Measurements from ENCODE around the gene ESD.
"Not testable (repeated sequence)": the region's sequence is repeated elsewhere in the genome, so short reads cannot be mapped to it uniquely, and the experiment has no call there.

The ESD gene

GRCh38 chr13:46761866-46762265 lies 35.1 kb downstream of the ESD start:
- Mint-ChIP-seq H3K4me1 (no peaks in the 10 kb centered on the region), H3K27me3 (no peaks in the 10 kb centered on the region), H3K9me3 (no peaks in the 10 kb centered on the region), H3K4me3 (no peak overlapping the region), H3K36me3 (no peaks in the 10 kb centered on the region), H3K27ac (no peak overlapping the region)

DNA sequence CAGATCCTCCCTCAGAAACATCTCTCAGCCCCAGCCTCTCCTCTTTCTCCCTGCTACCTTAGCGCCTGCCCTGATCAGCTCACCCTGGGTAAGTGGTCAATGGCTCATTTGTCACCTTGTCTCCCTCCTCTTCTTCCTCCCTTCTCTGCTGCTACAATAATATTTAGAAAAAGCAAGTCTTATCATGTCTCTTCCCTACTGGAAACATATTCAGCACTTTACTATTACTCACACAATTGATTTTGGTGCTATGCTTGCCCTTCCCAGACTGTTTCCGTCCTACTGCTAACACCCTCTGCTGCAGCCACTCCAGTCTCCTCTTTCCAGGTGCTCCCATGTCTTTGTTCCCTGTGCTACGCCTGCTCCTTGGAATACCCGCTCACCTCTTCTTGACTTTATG lies 35.8 kb downstream of the ESD start:
- H3K27ac Mint-ChIP-seq, result no peak overlapping the region
- no peaks in the 10 kb centered on the region for H3K9me3 Mint-ChIP-seq
- no peak overlapping the region for H3K4me3 Mint-ChIP-seq
- no peaks in the 10 kb centered on the region for H3K4me1 Mint-ChIP-seq
- H3K27me3 Mint-ChIP-seq, result no peaks in the 10 kb centered on the region
- no peaks in the 10 kb centered on the region for H3K36me3 Mint-ChIP-seq

DNA sequence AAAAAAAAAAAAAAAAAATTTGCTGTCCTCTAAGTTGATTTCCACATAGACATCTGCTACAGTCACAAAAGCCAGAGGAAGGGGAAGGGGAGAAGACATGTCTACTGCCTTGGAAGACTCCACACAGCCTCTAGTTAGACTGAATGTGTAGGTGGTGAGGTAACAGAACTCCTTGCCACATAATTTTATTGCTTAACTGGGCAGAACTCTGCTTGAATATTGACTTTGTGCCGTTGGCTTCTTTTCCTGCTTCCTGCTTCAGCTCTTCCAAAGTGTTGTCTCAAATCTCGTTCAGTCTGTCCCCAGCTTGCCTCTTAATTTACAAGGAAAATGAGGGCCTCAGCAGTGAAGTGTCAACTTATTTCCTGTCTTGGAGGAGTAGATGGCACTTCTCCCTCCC lies 37.1 kb downstream of the ESD start:
- Mint-ChIP-seq H3K4me1 (no peaks in the 10 kb centered on the region), H3K27ac (no peak overlapping the region), H3K9me3 (no peaks in the 10 kb centered on the region), H3K4me3 (no peak overlapping the region), H3K36me3 (no peaks in the 10 kb centered on the region), H3K27me3 (no peaks in the 10 kb centered on the region)

DNA sequence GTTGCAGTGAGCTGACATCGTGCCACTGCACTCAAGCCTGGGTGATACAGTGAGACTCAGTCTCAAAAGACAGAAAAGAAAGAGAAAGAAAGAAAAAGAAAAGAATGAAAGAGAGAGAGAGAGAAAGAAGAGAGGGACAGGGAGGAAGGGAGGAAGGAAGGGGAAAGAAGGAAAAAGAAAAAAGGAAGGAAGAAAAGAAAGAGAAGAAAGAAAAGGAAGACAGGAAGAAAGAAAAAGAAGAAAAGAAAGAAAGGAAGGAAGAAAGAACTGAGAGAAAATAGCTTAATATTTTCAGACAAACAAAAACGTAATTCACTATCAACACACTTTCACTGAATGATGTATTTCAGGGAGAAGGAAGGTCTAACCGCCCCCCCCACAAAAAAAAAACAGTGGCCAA lies 39.3 kb downstream of the ESD start:
- Mint-ChIP-seq H3K4me1 (peaks cover 8% of the 10 kb centered on the region), H3K27ac (no peak overlapping the region), H3K9me3 (no peaks in the 10 kb centered on the region), H3K27me3 (no peaks in the 10 kb centered on the region), H3K36me3 (no peaks in the 10 kb centered on the region), H3K4me3 (no peak overlapping the region)

GRCh38 chr13:46756977-46757376 lies 40.0 kb downstream of the ESD start:
- H3K4me1 Mint-ChIP-seq, result peaks cover 12% of the 10 kb centered on the region
- no peak overlapping the region for H3K27ac Mint-ChIP-seq
- no peaks in the 10 kb centered on the region for H3K27me3 Mint-ChIP-seq
- no peak overlapping the region for H3K4me3 Mint-ChIP-seq
- H3K36me3 Mint-ChIP-seq, result no peaks in the 10 kb centered on the region
- no peaks in the 10 kb centered on the region for H3K9me3 Mint-ChIP-seq

GRCh38 chr13:46755508-46755907 lies 41.5 kb downstream of the ESD start:
- H3K27ac Mint-ChIP-seq, H3K9me3 Mint-ChIP-seq, H3K36me3 Mint-ChIP-seq, H3K27me3 Mint-ChIP-seq, H3K4me3 Mint-ChIP-seq: not testable (repeated sequence)
- peaks cover 24% of the 10 kb centered on the region for H3K4me1 Mint-ChIP-seq

DNA sequence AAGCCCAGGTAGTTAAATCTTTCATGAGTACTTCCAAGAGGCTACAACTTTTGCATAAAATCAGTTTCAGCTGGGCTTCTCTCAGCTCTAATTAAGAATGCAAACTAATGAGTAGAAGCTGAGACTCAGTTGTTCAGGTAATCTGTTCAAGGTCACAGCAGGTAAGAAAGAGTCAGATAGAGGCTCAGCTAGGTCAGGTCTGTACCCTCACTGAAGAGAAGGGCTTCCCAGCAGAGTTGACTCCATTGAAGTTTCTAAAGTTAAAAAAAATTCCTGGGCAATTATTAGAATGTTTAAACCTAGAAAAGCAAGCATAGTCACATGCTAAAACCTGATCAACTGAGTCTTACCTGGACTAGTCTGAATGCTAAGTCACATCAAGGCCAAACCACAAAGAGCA lies 42.1 kb downstream of the ESD start:
- Mint-ChIP-seq H3K36me3 (no peaks in the 10 kb centered on the region), H3K9me3 (no peaks in the 10 kb centered on the region), H3K4me1 (peaks cover 31% of the 10 kb centered on the region), H3K27ac (no peak overlapping the region), H3K27me3 (no peaks in the 10 kb centered on the region), H3K4me3 (no peak overlapping the region)

DNA sequence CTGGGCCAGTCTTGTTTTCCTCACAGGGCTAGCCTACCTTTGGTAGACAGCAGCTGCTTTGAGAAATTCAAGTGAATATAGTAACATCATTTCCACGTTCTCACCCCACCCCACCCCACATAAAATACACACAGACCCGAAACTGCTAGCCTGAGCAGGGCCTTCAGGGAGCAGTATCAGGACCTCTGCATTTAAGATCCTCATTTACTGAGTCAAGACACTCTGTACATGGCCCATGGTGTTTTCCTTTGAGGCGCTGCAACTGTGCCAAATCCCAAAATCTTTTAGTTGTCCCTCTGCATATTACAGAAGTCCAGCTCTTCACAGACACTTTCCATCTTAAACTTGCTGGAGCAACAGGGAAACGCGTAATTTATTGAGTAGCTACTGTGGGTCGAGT lies 43.0 kb downstream of the ESD start:
- H3K9me3 Mint-ChIP-seq, result no peaks in the 10 kb centered on the region
- no peaks in the 10 kb centered on the region for H3K27me3 Mint-ChIP-seq
- H3K27ac Mint-ChIP-seq, result no peak overlapping the region
- peaks cover 34% of the 10 kb centered on the region for H3K4me1 Mint-ChIP-seq
- H3K36me3 Mint-ChIP-seq, result peaks cover 2% of the 10 kb centered on the region
- H3K4me3 Mint-ChIP-seq, result no peak overlapping the region

GRCh38 chr13:46753137-46753536 lies 43.8 kb downstream of the ESD start:
- peaks cover 7% of the 10 kb centered on the region for H3K36me3 Mint-ChIP-seq
- no peak overlapping the region for H3K27ac Mint-ChIP-seq
- H3K9me3 Mint-ChIP-seq, result no peaks in the 10 kb centered on the region
- H3K27me3 Mint-ChIP-seq, result no peaks in the 10 kb centered on the region
- H3K4me3 Mint-ChIP-seq, result no peak overlapping the region
- peaks cover 34% of the 10 kb centered on the region for H3K4me1 Mint-ChIP-seq

- peaks cover 7% of the 10 kb centered on the region for H3K36me3 Mint-ChIP-seq
- H3K4me1 Mint-ChIP-seq, result peaks cover 34% of the 10 kb centered on the region
- H3K27me3 Mint-ChIP-seq, result no peaks in the 10 kb centered on the region
- peak overlapping the region; percentile 44 for H3K4me3 Mint-ChIP-seq
- H3K9me3 Mint-ChIP-seq, result no peaks in the 10 kb centered on the region
- H3K27ac Mint-ChIP-seq, result peak overlapping the region; percentile 81
Measured at GRCh38 chr13:46751811-46752635, 44.9 kb downstream of the ESD start.

DNA sequence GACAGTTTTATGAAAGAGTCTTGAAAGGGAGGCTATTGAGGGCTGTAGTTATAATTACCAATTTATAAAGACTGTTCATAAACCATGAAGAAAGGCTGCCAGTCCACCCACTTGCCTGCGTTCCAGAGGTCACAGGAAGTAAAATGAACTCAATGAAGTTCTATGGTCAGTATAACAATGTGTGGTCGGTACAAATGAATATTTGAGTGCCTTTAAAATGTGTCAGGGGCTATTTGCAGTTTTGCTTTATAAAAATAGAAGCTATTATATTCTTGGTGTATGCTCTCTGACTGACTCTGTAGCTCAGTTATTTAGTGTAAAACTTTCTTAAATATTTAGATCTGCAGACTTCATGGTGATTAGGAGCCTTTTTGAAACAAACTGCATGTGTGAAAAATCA lies 47.0 kb downstream of the ESD start:
- peaks cover 34% of the 10 kb centered on the region for H3K4me1 Mint-ChIP-seq
- peak overlapping the region; percentile 46 for H3K27ac Mint-ChIP-seq
- H3K36me3 Mint-ChIP-seq, result peaks cover 12% of the 10 kb centered on the region
- H3K9me3 Mint-ChIP-seq, result no peaks in the 10 kb centered on the region
- no peak overlapping the region for H3K4me3 Mint-ChIP-seq
- no peaks in the 10 kb centered on the region for H3K27me3 Mint-ChIP-seq

DNA sequence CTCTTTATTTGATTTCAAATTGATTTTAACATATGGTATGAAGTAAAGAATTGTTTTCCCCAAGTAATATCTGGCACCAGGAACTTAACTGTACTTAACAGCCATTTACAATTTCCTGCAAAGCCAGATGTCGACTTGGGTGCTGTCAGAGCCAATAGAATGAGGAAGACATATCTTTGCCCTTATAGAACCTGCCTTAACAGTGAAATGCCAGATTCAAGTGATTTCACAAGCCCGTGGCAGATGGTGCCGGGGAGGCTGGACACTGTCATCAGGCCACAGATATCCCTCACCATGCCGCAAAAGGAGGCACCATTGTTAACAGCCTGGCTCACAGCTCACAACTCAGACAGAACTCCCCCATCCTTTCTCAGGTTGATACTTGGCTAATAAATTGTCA lies 48.7 kb downstream of the ESD start:
- peaks cover 30% of the 10 kb centered on the region for H3K4me1 Mint-ChIP-seq
- no peak overlapping the region for H3K27ac Mint-ChIP-seq
- H3K27me3 Mint-ChIP-seq, result no peaks in the 10 kb centered on the region
- H3K4me3 Mint-ChIP-seq, result no peak overlapping the region
- peaks cover 14% of the 10 kb centered on the region for H3K36me3 Mint-ChIP-seq
- no peaks in the 10 kb centered on the region for H3K9me3 Mint-ChIP-seq

DNA sequence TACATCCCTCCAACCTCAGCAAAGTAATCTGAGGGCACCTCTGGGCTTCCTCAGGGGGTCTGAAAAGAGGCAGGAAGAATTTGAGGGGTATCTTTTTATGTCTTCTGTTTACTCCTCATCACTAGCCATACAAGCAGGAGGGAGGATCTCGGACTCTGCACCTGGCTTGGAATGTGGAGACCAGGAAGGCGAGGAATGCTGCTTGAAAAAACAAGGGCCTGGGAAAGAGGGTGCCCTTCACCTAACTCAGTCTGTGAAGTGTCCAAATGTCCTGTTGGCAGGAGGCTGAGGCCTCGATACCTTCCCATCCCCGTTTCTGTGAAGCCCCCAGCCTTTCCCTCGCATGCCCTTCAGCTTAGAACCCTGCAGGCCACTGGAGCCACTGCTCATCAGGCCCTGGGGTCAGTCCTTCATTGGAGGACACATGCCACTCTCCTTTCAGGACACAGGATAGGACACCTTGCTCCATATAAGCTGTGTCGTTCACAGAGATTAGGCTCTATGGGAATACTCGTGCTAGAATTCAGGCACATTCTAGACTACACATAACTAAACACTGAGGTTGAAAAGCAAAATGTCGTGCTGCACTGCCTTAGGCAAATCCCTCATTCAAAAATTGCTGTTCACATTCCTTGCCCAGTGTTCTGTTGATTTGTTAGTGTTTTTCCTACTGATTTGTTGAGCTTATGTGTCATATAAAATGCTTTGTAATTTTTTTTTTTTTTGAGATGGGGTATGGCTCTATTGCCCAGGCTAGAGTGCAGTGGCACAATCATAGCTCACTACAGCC lies 49.7 kb downstream of the ESD start:
- Mint-ChIP-seq H3K27ac (no peak overlapping the region), H3K36me3 (peaks cover 14% of the 10 kb centered on the region), H3K4me3 (no peak overlapping the region), H3K9me3 (no peaks in the 10 kb centered on the region), H3K27me3 (no peaks in the 10 kb centered on the region), H3K4me1 (peaks cover 25% of the 10 kb centered on the region)

DNA sequence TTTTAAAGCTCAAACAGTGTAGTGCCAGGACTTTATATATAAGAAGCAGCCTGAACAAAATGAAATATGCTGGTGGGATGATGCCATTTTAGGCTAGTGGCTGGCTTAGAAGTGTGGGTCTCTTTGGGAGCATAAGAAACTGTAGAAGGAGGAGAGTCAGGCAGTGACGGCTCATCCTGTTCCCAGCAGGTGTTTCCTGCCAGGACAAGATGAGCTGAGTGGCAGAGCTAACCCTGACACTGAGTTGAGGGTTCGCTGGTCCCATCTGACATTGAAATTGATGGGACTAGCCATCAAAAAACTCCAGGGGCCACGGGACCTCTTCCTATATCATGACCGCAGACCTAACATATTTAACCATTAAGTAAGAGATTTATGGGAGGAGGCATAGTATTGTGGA lies 51.3 kb downstream of the ESD start:
- Mint-ChIP-seq H3K36me3 (peaks cover 17% of the 10 kb centered on the region), H3K27ac (no peak overlapping the region), H3K27me3 (no peaks in the 10 kb centered on the region), H3K9me3 (no peaks in the 10 kb centered on the region), H3K4me1 (peaks cover 12% of the 10 kb centered on the region), H3K4me3 (no peak overlapping the region)

- no peaks in the 10 kb centered on the region for H3K9me3 Mint-ChIP-seq
- H3K4me3 Mint-ChIP-seq, result no peak overlapping the region
- peaks cover 17% of the 10 kb centered on the region for H3K36me3 Mint-ChIP-seq
- no peaks in the 10 kb centered on the region for H3K27me3 Mint-ChIP-seq
- H3K27ac Mint-ChIP-seq, result peak overlapping the region; percentile 38
- peaks cover 5% of the 10 kb centered on the region for H3K4me1 Mint-ChIP-seq
Measured at GRCh38 chr13:46745062-46745461, 51.9 kb downstream of the ESD start.

DNA sequence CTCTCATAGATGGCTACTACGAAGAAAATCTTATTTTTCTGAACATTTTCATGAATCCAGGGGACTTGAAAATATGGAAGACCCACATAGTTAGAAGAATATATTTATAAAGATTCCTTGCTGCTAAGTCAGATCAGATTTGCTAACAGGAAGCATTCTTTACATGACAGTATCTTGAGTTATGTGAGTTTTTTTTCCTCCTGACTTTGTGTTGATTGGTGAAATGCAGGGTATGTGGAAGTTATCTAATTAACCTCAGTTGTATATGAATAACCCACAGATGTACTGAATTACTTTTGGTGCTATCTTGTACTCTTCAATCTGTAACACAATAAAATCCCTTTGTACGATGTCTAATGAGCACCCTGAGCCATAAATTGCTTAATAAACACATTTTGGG lies 53.8 kb downstream of the ESD start:
- Mint-ChIP-seq H3K4me3 (no peak overlapping the region), H3K4me1 (no peaks in the 10 kb centered on the region), H3K27ac (no peak overlapping the region), H3K9me3 (no peaks in the 10 kb centered on the region), H3K36me3 (peaks cover 11% of the 10 kb centered on the region), H3K27me3 (no peaks in the 10 kb centered on the region)
